A673 (cell line): Measurements from ENCODE around the gene ARSI. TPM values are rescaled to one million over a fixed set of nuclear protein-coding genes. Genes with fewer than 3 reads are reported as not detected.

Source experiments
- BruUV-seq: library from RNA; stranded (reverse); fragments of 400-500 nt; replicated peaks from 2 replicates; lab custom pipeline; 2021; lab: Mats Ljungman, UMichigan
- CTCF ChIA-PET: fragments of 300-600 bp; sonication (Branson Sonifier 250); formaldehyde crosslinking; loops from one replicate; lab custom pipeline; 2022; ENCODE audit warnings: antibody characterized with exemption; lab: Charles Lee
- POLR2A ChIA-PET: fragments of 300-600 bp; sonication (Branson Sonifier 250); formaldehyde crosslinking; loops from one replicate; lab custom pipeline; 2022; ENCODE audit warnings: antibody characterized with exemption; ENCODE audit not compliant: low non-redundant PET; lab: Charles Lee
- DNase-seq: peaks from one replicate; pipeline ENCODE4 v3.0.0-alpha.2; 2015; ENCODE audit warnings: low spot score
- H3K27ac ChIP-seq: fragments of 200-600 bp; sonication (generic); 2 replicates; pipeline ENCODE4 v1.5.1; 2016; ENCODE audit warnings: mixed run types, low read depth, mild to moderate bottlenecking, mixed read lengths, antibody characterized with exemption, low read length; ENCODE audit not compliant: poor library complexity, severe bottlenecking
- H3K27me3 ChIP-seq: fragments of 200-600 bp; sonication (generic); replicated peaks from 2 replicates; pipeline ENCODE4 v1.6.1; 2017; ENCODE audit warnings: mixed run types, low read depth, mild to moderate bottlenecking, mixed read lengths, antibody characterized with exemption, low read length; ENCODE audit not compliant: insufficient read depth, poor library complexity
- H3K36me3 ChIP-seq: fragments of 200-600 bp; sonication (generic); 2 replicates; pipeline ENCODE4 v1.6.1; 2016; ENCODE audit warnings: mixed run types, mild to moderate bottlenecking, mixed read lengths, antibody characterized with exemption, low read length; ENCODE audit not compliant: insufficient read depth, poor library complexity, severe bottlenecking
- H3K4me1 ChIP-seq: fragments of 200-600 bp; sonication (generic); 2 replicates; pipeline ENCODE4 v1.6.1; 2017; ENCODE audit warnings: mixed run types, mild to moderate bottlenecking, mixed read lengths, antibody characterized with exemption, low read length; ENCODE audit not compliant: insufficient read depth, poor library complexity, severe bottlenecking
- H3K4me3 ChIP-seq: fragments of 200-600 bp; sonication (generic); 2 replicates; pipeline ENCODE4 v1.5.1; 2016; ENCODE audit warnings: low read depth, mixed run types, mild to moderate bottlenecking, mixed read lengths, low read length; ENCODE audit not compliant: poor library complexity, severe bottlenecking
- H3K9me3 ChIP-seq: fragments of 200-600 bp; sonication (generic); 2 replicates; pipeline ENCODE4 v1.6.1; 2016; ENCODE audit warnings: mixed run types, low read depth, mild to moderate bottlenecking, mixed read lengths, antibody characterized with exemption, low read length; ENCODE audit not compliant: poor library complexity, severe bottlenecking
- CTCF ChIP-seq: fragments of 300-800, 200-600 bp; sonication (generic); conservative IDR thresholded peaks from 2 replicates; pipeline ENCODE4 v1.5.1; 2017; ENCODE audit warnings: low read depth, mild to moderate bottlenecking, antibody characterized with exemption, low read length, moderate library complexity, mixed read lengths
- EZH2 ChIP-seq: fragments of 200-600 bp; sonication (generic); IDR thresholded peaks from 2 replicates; pipeline ENCODE4 v1.6.1; 2017; ENCODE audit warnings: borderline replicate concordance, low read depth, mild to moderate bottlenecking, mixed read lengths, antibody characterized with exemption, low read length; ENCODE audit not compliant: poor library complexity, severe bottlenecking
- intact Hi-C: fragments of 100-400 bp; cut with micrococcal nuclease; formaldehyde crosslinking; loops from one replicate; pipeline ENCODE4 v1.10.0; 2022; ENCODE audit not compliant: unreplicated experiment
- total RNA-seq: library from RNA; stranded (reverse); gene quantifications from 2 replicates; pipeline ENCODE4 v1.2.3, GENCODE V29; 2021

Gene ARSI
- total RNA-seq, 1 experiment from 2014 or later, result 0.30 TPM

GRCh38 chr5:150329038-150329437 lies 26.3 kb upstream of the ARSI start:
- TF ChIP-seq EZH2 (no peak), CTCF (no peak)
- H3K4me3 ChIP-seq, result no peak overlapping the region
- H3K9me3 ChIP-seq, result no peaks in the 10 kb centered on the region
- no peaks in the 10 kb centered on the region for H3K4me1 ChIP-seq
- POLR2A ChIA-PET, result no interaction called here
- BruUV-seq, result no TSS peak
- DNase-seq, result no peak
- CTCF ChIA-PET, result no interaction called here
- no peaks in the 10 kb centered on the region for H3K36me3 ChIP-seq
- no peak overlapping the region for H3K27ac ChIP-seq
- intact Hi-C loops, result no loop called here
- H3K27me3 ChIP-seq, result no peaks in the 10 kb centered on the region

GRCh38 chr5:150328515-150328914 lies 25.8 kb upstream of the ARSI start:
- intact Hi-C loops, result no loop called here

GRCh38 chr5:150327139-150327538 lies 24.4 kb upstream of the ARSI start:
- Histone ChIP-seq H3K27me3 (no peaks in the 10 kb centered on the region), H3K4me1 (no peaks in the 10 kb centered on the region), H3K27ac (no peak overlapping the region), H3K9me3 (no peaks in the 10 kb centered on the region), H3K4me3 (no peak overlapping the region), H3K36me3 (no peaks in the 10 kb centered on the region)
- no TSS peak for BruUV-seq
- ChIA-PET CTCF (no interaction called here), POLR2A (no interaction called here)
- TF ChIP-seq CTCF, result no peak
- no peak for TF ChIP-seq EZH2
- no peak for DNase-seq
- intact Hi-C loops, result no loop called here

More at GRCh38 chr5:150328515-150328914, 25.8 kb upstream of the ARSI start:
- TF ChIP-seq EZH2 (no peak), CTCF (no peak)
- Histone ChIP-seq H3K27ac (no peak overlapping the region), H3K9me3 (no peaks in the 10 kb centered on the region), H3K4me3 (no peak overlapping the region), H3K4me1 (no peaks in the 10 kb centered on the region), H3K27me3 (no peaks in the 10 kb centered on the region), H3K36me3 (no peaks in the 10 kb centered on the region)
- DNase-seq, result no peak
- BruUV-seq, result no TSS peak
- POLR2A ChIA-PET, result no interaction called here
- CTCF ChIA-PET, result no interaction called here
